Spleen (tissue), 7 donors: Measurements from ENCODE around the gene GET4.

Experiments used
- POLR2A ChIP-seq, 3 donors: fragments of 450-650 bp; IDR thresholded peaks; one replicate each; pipeline ENCODE4 v1.5.1; 2017; ENCODE audit warnings: antibody characterized with exemption in 3 of 3, mild to moderate bottlenecking in 1 of 3
- POLR2AphosphoS5 ChIP-seq, 3 donors: sonication (generic); formaldehyde crosslinking; IDR thresholded peaks; one replicate each; pipeline ENCODE4 v1.5.1; 2017; ENCODE audit warnings: antibody characterized with exemption in 3 of 3
- TF ChIP-seq, protein P1 (sequence below), 11 experiments: fragments of 200-600 bp in 7 of 11; fragments of 450-650 bp in 4 of 11; sonication (generic) in 4 of 11; IDR thresholded peaks in 8 of 11; conservative IDR thresholded peaks in 3 of 11; 1 replicate in 7 of 11; 2 replicates in 4 of 11; pipeline versions ENCODE4 v1.4.0 to v1.8.0; 2016 to 2021; ENCODE audit warnings: antibody characterized with exemption in 11 of 11, inconsistent platforms in 4 of 11, mild to moderate bottlenecking in 1 of 11
- donor health status: DM: no; HTN: no; CAD: no; lungs with moderate emphysema.
- donor health status: DM: no; HTN: no; CAD: no.
- donor health status: DM: no; HTN: no; CAD: no.

DNA sequence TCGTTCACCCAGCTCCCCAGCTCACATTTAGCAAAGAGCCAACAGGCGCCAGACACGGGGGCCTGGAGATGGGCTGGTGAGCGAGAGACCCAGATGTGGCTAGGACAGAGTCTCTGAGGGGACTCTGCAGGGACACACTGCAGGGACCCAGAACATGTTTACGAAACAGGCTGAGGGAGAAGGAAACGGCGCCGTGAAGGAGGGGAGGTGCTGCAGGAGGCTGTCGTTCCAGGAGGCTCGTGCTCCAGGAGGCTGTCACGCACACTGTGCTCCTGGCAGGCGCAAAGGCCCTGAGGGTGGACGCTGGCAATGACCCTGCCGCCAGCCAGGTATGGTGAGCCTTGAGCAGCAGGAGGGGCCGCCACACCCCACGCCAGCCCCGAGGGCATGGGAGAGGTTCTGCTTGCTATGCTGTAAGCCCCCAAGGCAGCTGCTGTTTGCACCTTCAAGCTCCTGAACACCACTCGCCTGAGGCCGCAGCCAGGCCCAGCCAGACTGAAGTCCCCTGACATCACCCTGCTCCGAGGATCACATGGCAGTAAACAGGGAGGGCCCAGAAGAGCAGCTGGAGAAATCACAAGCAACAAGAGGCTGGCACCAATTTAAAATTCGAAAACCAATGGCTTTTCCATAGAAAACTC is 50.8 kb downstream of the GET4 start:
- no peak for TF ChIP-seq POLR2A (IDR thresholded peaks at IDR 0.05)
- TF ChIP-seq, protein P1, sequence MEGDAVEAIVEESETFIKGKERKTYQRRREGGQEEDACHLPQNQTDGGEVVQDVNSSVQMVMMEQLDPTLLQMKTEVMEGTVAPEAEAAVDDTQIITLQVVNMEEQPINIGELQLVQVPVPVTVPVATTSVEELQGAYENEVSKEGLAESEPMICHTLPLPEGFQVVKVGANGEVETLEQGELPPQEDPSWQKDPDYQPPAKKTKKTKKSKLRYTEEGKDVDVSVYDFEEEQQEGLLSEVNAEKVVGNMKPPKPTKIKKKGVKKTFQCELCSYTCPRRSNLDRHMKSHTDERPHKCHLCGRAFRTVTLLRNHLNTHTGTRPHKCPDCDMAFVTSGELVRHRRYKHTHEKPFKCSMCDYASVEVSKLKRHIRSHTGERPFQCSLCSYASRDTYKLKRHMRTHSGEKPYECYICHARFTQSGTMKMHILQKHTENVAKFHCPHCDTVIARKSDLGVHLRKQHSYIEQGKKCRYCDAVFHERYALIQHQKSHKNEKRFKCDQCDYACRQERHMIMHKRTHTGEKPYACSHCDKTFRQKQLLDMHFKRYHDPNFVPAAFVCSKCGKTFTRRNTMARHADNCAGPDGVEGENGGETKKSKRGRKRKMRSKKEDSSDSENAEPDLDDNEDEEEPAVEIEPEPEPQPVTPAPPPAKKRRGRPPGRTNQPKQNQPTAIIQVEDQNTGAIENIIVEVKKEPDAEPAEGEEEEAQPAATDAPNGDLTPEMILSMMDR (IDR thresholded peaks at IDR 0.05 in 8 of 11, conservative IDR thresholded peaks at IDR 0.05 in 3 of 11) = no peak
- no peak for TF ChIP-seq POLR2AphosphoS5 (IDR thresholded peaks at IDR 0.05)
